Gastroesophageal sphincter (tissue), 4 donors: ENCODE measurements around the gene HAGHL. TPM values are rescaled to one million over a fixed set of nuclear protein-coding genes. Genes with fewer than 3 reads are reported as not detected.

Experiments used
- ATAC-seq: fragments of 150-250 bp; one replicate; pipeline ENCODE4 v1.9.1; 2016; ENCODE audit warnings: mild to moderate bottlenecking, moderate library complexity
- H3K27ac ChIP-seq, 4 donors: fragments of 200-600 bp; sonication (generic) in 3 of 4; 1 replicate in 3 of 4; 2 replicates in 1 of 4; pipeline ENCODE4 v1.5.1; 2016 to 2019
- H3K27me3 ChIP-seq: fragments of 200-600 bp; sonication (generic); one replicate; pipeline ENCODE4 v1.5.1; 2019
- H3K36me3 ChIP-seq, 2 donors: fragments of 200-600 bp; sonication (generic); one replicate each; pipeline ENCODE4 v1.5.1; 2019; ENCODE audit warnings: control low read depth in 1 of 2
- H3K4me1 ChIP-seq, 3 donors: fragments of 200-600 bp; sonication (generic); 1 replicate in 2 of 3; 2 replicates in 1 of 3; pipeline ENCODE4 v1.5.1; 2016 to 2019; ENCODE audit warnings: control low read depth in 2 of 3
- H3K4me3 ChIP-seq, 2 donors: fragments of 200-600 bp; sonication (generic); one replicate each; pipeline ENCODE4 v1.5.1; 2019; ENCODE audit warnings: mild to moderate bottlenecking in 1 of 2, moderate library complexity in 1 of 2
- H3K9me3 ChIP-seq, 3 donors: fragments of 200-600 bp; sonication (generic); one replicate each; pipeline ENCODE4 v1.5.1; 2017 to 2019; ENCODE audit warnings: control low read depth in 2 of 3
- CTCF ChIP-seq, 4 experiments: fragments of 200-600 bp in 2 of 4; fragments of 450-650 bp in 2 of 4; sonication (generic) in 1 of 4; IDR thresholded peaks; one replicate each; pipeline ENCODE4 v1.5.1; 2017 to 2019; ENCODE audit warnings: antibody characterized with exemption in 4 of 4, mild to moderate bottlenecking in 2 of 4, moderate library complexity in 2 of 4
- EP300 ChIP-seq: sonication (generic); formaldehyde crosslinking; IDR thresholded peaks from one replicate; pipeline ENCODE4 v1.6.1; 2017; ENCODE audit warnings: antibody characterized with exemption, mild to moderate bottlenecking
- POLR2A ChIP-seq, 2 donors: fragments of 450-650 bp; IDR thresholded peaks; one replicate each; pipeline ENCODE4 v1.6.1; 2017; ENCODE audit warnings: antibody characterized with exemption in 2 of 2, mild to moderate bottlenecking in 2 of 2, moderate library complexity in 1 of 2
- POLR2AphosphoS5 ChIP-seq: sonication (generic); formaldehyde crosslinking; IDR thresholded peaks from one replicate; pipeline ENCODE4 v1.6.1; 2017; ENCODE audit warnings: antibody characterized with exemption
- WGBS, 2 donors: methylation state at CpG; one replicate each; pipeline ENCODE4 v1.1.5; 2018; ENCODE audit warnings: low coverage in 1 of 2; 5-methylcytosine and 5-hydroxymethylcytosine counted together
- total RNA-seq, 4 donors: library from RNA; depleted of rRNA; stranded (reverse); fragments of >200 nt; gene quantifications; one replicate each; pipeline ENCODE4 v1.1.0, GENCODE V29; 2016

The HAGHL gene
- total RNA-seq, 4 donors from 2014 or later: 1.1 to 4.8 (median 2.8) TPM

GRCh38 chr16:728890-729744, 2.2 kb downstream of the HAGHL start:
- Histone ChIP-seq H3K27ac (no peak overlapping the region), H3K27me3 (peaks cover 54% of the 10 kb centered on the region), H3K36me3 (peaks cover 0 to 48% of the 10 kb centered on the region in 2 donors), H3K4me3 (peak overlapping the region in 1 of 2 donors; percentile 56), H3K9me3 (no peaks in the 10 kb centered on the region), H3K4me1 (peaks cover 0 to 35% (median 18%) of the 10 kb centered on the region in 3 donors)
- no peak for ATAC-seq
- no CpG with 5 or more reads among the region's 55 CpGs for WGBS, 2 donors
- no peak for TF ChIP-seq POLR2AphosphoS5
- TF ChIP-seq POLR2A (IDR thresholded peaks at IDR 0.05): no peak
- no peak for TF ChIP-seq CTCF (IDR thresholded peaks at IDR 0.05)
- no peak for TF ChIP-seq EP300

GRCh38 chr16:729768-730665, 3.1 kb downstream of the HAGHL start:
- no peaks in the 10 kb centered on the region for H3K9me3 ChIP-seq
- H3K36me3 ChIP-seq: peaks cover 0 to 57% of the 10 kb centered on the region in 2 donors
- no peak for TF ChIP-seq POLR2A (IDR thresholded peaks at IDR 0.05)
- no peak for TF ChIP-seq CTCF (IDR thresholded peaks at IDR 0.05)
- TF ChIP-seq EP300: no peak
- TF ChIP-seq POLR2AphosphoS5: no peak
- no peak overlapping the region for H3K27ac ChIP-seq
- ATAC-seq: no peak
- H3K27me3 ChIP-seq: peaks cover 45% of the 10 kb centered on the region
- WGBS, 2 donors: no CpG with 5 or more reads among the region's 37 CpGs
- H3K4me1 ChIP-seq: peaks cover 0 to 35% (median 18%) of the 10 kb centered on the region in 3 donors
- no peak overlapping the region for H3K4me3 ChIP-seq

GRCh38 chr16:730666-731509, 4.0 kb downstream of the HAGHL start:
- Histone ChIP-seq H3K4me3 (no peak overlapping the region), H3K27me3 (peaks cover 36% of the 10 kb centered on the region), H3K9me3 (no peaks in the 10 kb centered on the region), H3K36me3 (peaks cover 0 to 65% of the 10 kb centered on the region in 2 donors), H3K4me1 (peaks cover 0 to 33% (median 18%) of the 10 kb centered on the region in 3 donors), H3K27ac (no peak overlapping the region)
- TF ChIP-seq EP300 (no peak), POLR2AphosphoS5 (no peak), CTCF (IDR thresholded peaks at IDR 0.05) (no peak), POLR2A (IDR thresholded peaks at IDR 0.05) (no peak)
- 90% methylated on average over 2 of the region's 22 CpGs; no CpG with 5 or more reads in 1 of the 2 donors for WGBS, 2 donors
- no peak for ATAC-seq

- no peaks in the 10 kb centered on the region for H3K9me3 ChIP-seq
- peaks cover 0 to 80% of the 10 kb centered on the region in 2 donors for H3K36me3 ChIP-seq
- H3K4me1 ChIP-seq: peaks cover 0 to 19% (median 15%) of the 10 kb centered on the region in 3 donors
- no peak for ATAC-seq
- WGBS, 2 donors: 83 to 98% methylated on average over 1 to 5 of the region's 12 CpGs
- H3K27ac ChIP-seq: no peak overlapping the region
- H3K4me3 ChIP-seq: no peak overlapping the region
- TF ChIP-seq EP300: no peak
- peaks cover 22% of the 10 kb centered on the region for H3K27me3 ChIP-seq
These were observed 5.4 kb downstream of the HAGHL start for GRCh38 chr16:732332-732731.
